ENCODE results near the gene GDPD4. TPM values are rescaled to one million over a fixed set of nuclear protein-coding genes. Genes with fewer than 3 reads are reported as not detected.

GDPD4 gene
- total and polyA plus RNA-seq, 9 of the 15 experiments (the other 6 are each of a cell fraction or from before 2014, with no cell fraction given) = 0.40 TPM; not detected in 8

- no peak for TF ChIP-seq STAT5A (IDR thresholded peaks at IDR 0.05; ENCODE audit: borderline replicate concordance, low read length)
- no peak for TF ChIP-seq KAT2B (IDR thresholded peaks at IDR 0.05; ENCODE audit: low read depth, low read length)
- TF ChIP-seq ZNF586 (CRISPR knock-in tag; conservative IDR thresholded peaks at IDR 0.05) = no peak
Measured at GRCh38 chr11:77212314-77213007, 89.0 kb downstream of the GDPD4 start (continued).

- no peak for FAIRE-seq
- WGBS (ENCODE audit: insufficient coverage, low coverage, missing lambda C conversion rate) = 1% methylated on average over 11 of the region's 11 CpGs
- BruUV-seq (replicated peaks) = no TSS peak
Measured at GRCh38 chr11:77211594-77212251, 89.8 kb downstream of the GDPD4 start.

More at GRCh38 chr11:77211594-77212251, 89.8 kb downstream of the GDPD4 start:
- H3K4me1 ChIP-seq (replicated peaks in 1 of 2; ENCODE audit: control insufficient read depth in 2 of 2, insufficient read depth in 2 of 2, low read length in 2 of 2) = no peaks in the 10 kb centered on the region
- peaks cover 0 to 57% of the 10 kb centered on the region in 2 experiments; a peak in 4 of 5 replicates for H3K27me3 ChIP-seq (ENCODE audit: control insufficient read depth in 2 of 2, insufficient read depth in 2 of 2, low read length in 2 of 2)
- H3K9me1 ChIP-seq (ENCODE audit: control insufficient read depth, insufficient read depth, low read length) = peaks cover 3% of the 10 kb centered on the region
- DNase-seq (ENCODE audit: extremely low read depth in 1 of 4, low spot score in 3 of 4) = no peak
- no peak for ATAC-seq
- H3K4me3 ChIP-seq = no peak overlapping the region
- H4K20me1 ChIP-seq (replicated peaks; ENCODE audit: control insufficient read depth, insufficient read depth, low read length) = no peaks in the 10 kb centered on the region; the same call in 1 of the 2 replicates
- in situ Hi-C loops (cut with MboI) = no loop called here
- TF ChIP-seq BCL6 (CRISPR knock-in tag; IDR thresholded peaks at IDR 0.05) = no peak
- no peaks in the 10 kb centered on the region for H3K79me2 ChIP-seq (ENCODE audit: control insufficient read depth, insufficient read depth, low read length)
- no peaks in the 10 kb centered on the region for H3K9me3 ChIP-seq (replicated peaks; ENCODE audit: control insufficient read depth, insufficient read depth, low read depth, low read length)
- intact Hi-C loops (cut with micrococcal nuclease) = no loop called here
- POLR2A ChIA-PET = interaction anchor here (1.2 kb wide), 1 partner anchor 12 kb away, joined by 5 read pairs; no protein-coding TSS in a partner anchor
- H2AFZ ChIP-seq (ENCODE audit: low read depth, low read length) = no peak overlapping the region
- H3K36me3 ChIP-seq (ENCODE audit: control insufficient read depth, insufficient read depth, low read length) = no peaks in the 10 kb centered on the region
- CTCF ChIA-PET (ENCODE audit: low intra/inter-chr PET ratio) = no interaction called here
- H3K9ac ChIP-seq (ENCODE audit: insufficient read depth in 1 of 2, low read depth in 2 of 2, low read length in 2 of 2) = no peak overlapping the region; a peak in 1 of 4 replicates
- no peak overlapping the region for H3K27ac ChIP-seq (ENCODE audit: extremely low read depth, low read depth, low read length)
- H3K4me2 ChIP-seq (ENCODE audit: insufficient read depth, low read length) = no peak overlapping the region
